ENCODE results near the gene CDT1.

- TF ChIP-seq CTCF (IDR thresholded peaks at IDR 0.05) (no peak), POLR2A (IDR thresholded peaks at IDR 0.05) (no peak)
Observed at GRCh38 chr16:88820385-88821025, 16.9 kb downstream of the CDT1 start.
